Transverse colon (tissue), 4 donors: ENCODE data around the gene TBX18. TPM values are rescaled to one million over a fixed set of nuclear protein-coding genes. Genes with fewer than 3 reads are reported as not detected.
A peak's percentile ranks its signal among the peaks of the same experiment; 100 is the strongest.

Source experiments
- DNase-seq: peaks from one replicate; pipeline ENCODE4 v3.0.0-alpha.2; 2019
- H3K27ac ChIP-seq, 4 donors: fragments of 200-600 bp; sonication (generic); 2 replicates each; pipeline ENCODE4 v1.5.1; 2016 to 2018; ENCODE audit warnings: inconsistent platforms in 4 of 4
- H3K27me3 ChIP-seq: fragments of 200-600 bp; sonication (generic); 2 replicates; pipeline ENCODE4 v1.5.1; 2017; ENCODE audit warnings: inconsistent platforms
- H3K36me3 ChIP-seq, 4 donors: fragments of 200-600 bp; sonication (generic); 2 replicates each; pipeline ENCODE4 v1.5.1; 2017 to 2019; ENCODE audit warnings: inconsistent platforms in 4 of 4
- H3K4me1 ChIP-seq, 4 donors: fragments of 200-600 bp; sonication (generic); 2 replicates each; pipeline ENCODE4 v1.5.1; 2017 to 2020; ENCODE audit warnings: inconsistent platforms in 4 of 4
- H3K4me3 ChIP-seq, 4 donors: fragments of 200-600 bp; sonication (generic); 1 replicate in 1 of 4; 2 replicates in 3 of 4; pipeline versions ENCODE4 v1.5.1 to v1.6.1; 2017 to 2019; ENCODE audit warnings: inconsistent platforms in 4 of 4
- H3K9me3 ChIP-seq, 2 donors: fragments of 200-600 bp; sonication (generic); 2 replicates each; pipeline ENCODE4 v1.5.1; 2017 to 2019; ENCODE audit warnings: inconsistent platforms in 2 of 2
- CTCF ChIP-seq, 5 experiments: fragments of 200-600 bp in 3 of 5; fragments of 450-650 bp in 2 of 5; sonication (generic) in 3 of 5; IDR thresholded peaks; 1 replicate in 2 of 5; 2 replicates in 3 of 5; pipeline ENCODE4 v1.5.1; 2016 to 2017; ENCODE audit warnings: antibody characterized with exemption in 5 of 5, inconsistent platforms in 3 of 5, mild to moderate bottlenecking in 2 of 5, moderate library complexity in 1 of 5
- EP300 ChIP-seq: sonication (generic); formaldehyde crosslinking; IDR thresholded peaks from one replicate; pipeline ENCODE4 v1.6.1; 2017; ENCODE audit warnings: antibody characterized with exemption, low read depth
- POLR2A ChIP-seq: fragments of 450-650 bp; IDR thresholded peaks from one replicate; pipeline ENCODE4 v1.6.1; 2016; ENCODE audit warnings: antibody characterized with exemption, mild to moderate bottlenecking, moderate library complexity
- POLR2AphosphoS5 ChIP-seq, 3 donors: sonication (generic); formaldehyde crosslinking; IDR thresholded peaks; one replicate each; pipeline ENCODE4 v1.6.1; 2016; ENCODE audit warnings: antibody characterized with exemption in 3 of 3
- WGBS, 2 donors: methylation state at CpG; one replicate each; pipeline ENCODE4 v1.1.5; 2018; ENCODE audit warnings: low coverage in 1 of 2; 5-methylcytosine and 5-hydroxymethylcytosine counted together
- in situ Hi-C, 4 donors: fragments of 200-750 bp; cut with MboI; loops; one replicate each; pipeline versions ENCODE4 v1.15.0 to v1.15.1; 2017; ENCODE audit warnings: low sequenced_read_pairs in 3 of 4, low pct_ligation_motif_present in 1 of 4, low pct_unique_long_range_greater_than_20kb in 1 of 4
- intact Hi-C: fragments of 100-400 bp; cut with DNase I; formaldehyde crosslinking; loops from one replicate; pipeline ENCODE4 v1.15.1; 2023; ENCODE audit warnings: low total_unique reads
- total RNA-seq, 4 donors: library from RNA; depleted of rRNA; stranded (reverse); fragments of >200 nt; gene quantifications; one replicate each; pipeline ENCODE4 v1.1.0, GENCODE V29; 2016

Gene TBX18
- total RNA-seq, 4 donors from 2014 or later: 0.14 to 3.2 (median 1.9) TPM

GRCh38 chr6:84773431-84774156, 9.2 kb upstream of the TBX18 start:
- 13% methylated on average over 53 of the region's 69 CpGs; no CpG with 5 or more reads in 1 of the 2 donors for WGBS, 2 donors
- peak overlapping the region in 3 of 4 donors; percentile 7 to 44 (median 31) for H3K4me3 ChIP-seq
- peaks cover 100% of the 10 kb centered on the region for H3K27me3 ChIP-seq
- no peak for DNase-seq
- peaks cover 12 to 20% (median 18%) of the 10 kb centered on the region in 4 donors for H3K4me1 ChIP-seq
- in situ Hi-C loops: no loop called here
- no peaks in the 10 kb centered on the region for H3K9me3 ChIP-seq
- no peak overlapping the region for H3K27ac ChIP-seq
- H3K36me3 ChIP-seq: no peaks in the 10 kb centered on the region
- no peak for TF ChIP-seq CTCF (IDR thresholded peaks at IDR 0.05)
- no peak for TF ChIP-seq EP300
- TF ChIP-seq POLR2AphosphoS5 (IDR thresholded peaks at IDR 0.05): no peak
- no peak for TF ChIP-seq POLR2A
- intact Hi-C loops: no loop called here

GRCh38 chr6:84773133-84773430, 8.7 kb upstream of the TBX18 start:
- in situ Hi-C loops: no loop called here
- H3K36me3 ChIP-seq: no peaks in the 10 kb centered on the region
- intact Hi-C loops: no loop called here
- peak overlapping the region in 1 of 4 donors; percentile 44 for H3K4me3 ChIP-seq
- no peaks in the 10 kb centered on the region for H3K9me3 ChIP-seq
- H3K27me3 ChIP-seq: peaks cover 100% of the 10 kb centered on the region
- H3K27ac ChIP-seq: no peak overlapping the region
- 0 to 12% methylated on average over 5 to 14 of the region's 14 CpGs for WGBS, 2 donors
- TF ChIP-seq POLR2A (no peak), POLR2AphosphoS5 (IDR thresholded peaks at IDR 0.05) (no peak), CTCF (IDR thresholded peaks at IDR 0.05) (no peak), EP300 (no peak)
- no peak for DNase-seq
- peaks cover 12 to 20% (median 18%) of the 10 kb centered on the region in 4 donors for H3K4me1 ChIP-seq

- H3K9me3 ChIP-seq: no peaks in the 10 kb centered on the region
- in situ Hi-C loops (no loop called here), intact Hi-C loops (no loop called here)
- no peak overlapping the region for H3K4me3 ChIP-seq
- TF ChIP-seq POLR2A (no peak), EP300 (no peak), POLR2AphosphoS5 (IDR thresholded peaks at IDR 0.05) (no peak), CTCF (IDR thresholded peaks at IDR 0.05) (no peak)
- peaks cover 12 to 20% (median 18%) of the 10 kb centered on the region in 4 donors for H3K4me1 ChIP-seq
- peaks cover 100% of the 10 kb centered on the region for H3K27me3 ChIP-seq
- no peak overlapping the region for H3K27ac ChIP-seq
- no peak for DNase-seq
- H3K36me3 ChIP-seq: no peaks in the 10 kb centered on the region
- 31% methylated on average over 17 to 35 of the region's 35 CpGs for WGBS, 2 donors
Measured at GRCh38 chr6:84772428-84773132, 8.2 kb upstream of the TBX18 start.

GRCh38 chr6:84771756-84772356, 7.5 kb upstream of the TBX18 start:
- Histone ChIP-seq H3K4me3 (no peak overlapping the region), H3K9me3 (no peaks in the 10 kb centered on the region), H3K27me3 (peaks cover 100% of the 10 kb centered on the region), H3K4me1 (peaks cover 12 to 20% (median 18%) of the 10 kb centered on the region in 4 donors), H3K27ac (no peak overlapping the region), H3K36me3 (no peaks in the 10 kb centered on the region)
- WGBS, 2 donors: 19 to 27% methylated on average over 16 of the region's 16 CpGs
- in situ Hi-C loops: no loop called here
- TF ChIP-seq POLR2A (no peak), EP300 (no peak), CTCF (IDR thresholded peaks at IDR 0.05) (no peak), POLR2AphosphoS5 (IDR thresholded peaks at IDR 0.05) (no peak)
- no peak for DNase-seq
- intact Hi-C loops: no loop called here
